PC-3 (cell line): ENCODE results near the gene RNF149. TPM values are rescaled to one million over a fixed set of nuclear protein-coding genes. Genes with fewer than 3 reads are reported as not detected.

Experiments
- ATAC-seq: fragments of 200-7000 bp; cut with Tn5 transposase; 2 replicates; pipeline ENCODE4 v1.9.1; 2020; ENCODE audit warnings: mild to moderate bottlenecking, moderate library complexity
- BruUV-seq: library from RNA; stranded (reverse); fragments of 400-500 nt; replicated peaks from 2 replicates; lab custom pipeline; 2021; lab: Mats Ljungman, UMichigan
- CTCF ChIA-PET: fragments of 300-600 bp; sonication (Branson Sonifier 250); formaldehyde crosslinking; loops from one replicate; lab custom pipeline; 2022; ENCODE audit warnings: antibody characterized with exemption; lab: Charles Lee
- POLR2A ChIA-PET: fragments of 300-600 bp; sonication (Branson Sonifier 250); formaldehyde crosslinking; loops from one replicate; lab custom pipeline; 2022; ENCODE audit warnings: antibody characterized with exemption; ENCODE audit not compliant: unreplicated experiment; lab: Charles Lee
- DNase-seq: peaks from one replicate; pipeline ENCODE4 v3.0.0-alpha.2; 2015
- H2AFZ ChIP-seq: fragments of 300-600 bp; sonication (generic); 2 replicates; pipeline ENCODE4 v1.6.0; 2016; ENCODE audit warnings: antibody characterized with exemption, low read length
- H3F3A ChIP-seq: fragments of 300-600 bp; sonication (generic); one replicate; pipeline ENCODE4 v1.6.0; 2017; ENCODE audit warnings: antibody characterized with exemption, low read length, control low read depth, mild to moderate bottlenecking; ENCODE audit not compliant: unreplicated experiment
- H3K27ac ChIP-seq: fragments of 300-600 bp; sonication (generic); 2 replicates; pipeline ENCODE4 v1.5.1; 2016; ENCODE audit warnings: mild to moderate bottlenecking, low read length
- H3K27me3 ChIP-seq: fragments of 300-600 bp; sonication (generic); 2 replicates; pipeline ENCODE4 v1.6.1; 2016; ENCODE audit warnings: low read length, mixed read lengths
- H3K36me3 ChIP-seq: fragments of 300-600 bp; sonication (generic); 2 replicates; pipeline ENCODE4 v1.6.1; 2016; ENCODE audit warnings: low read depth, mixed run types, low read length, mixed read lengths
- H3K4me1 ChIP-seq: fragments of 300-600 bp; sonication (generic); 2 replicates; pipeline ENCODE4 v1.5.1; 2016; ENCODE audit warnings: low read length; ENCODE audit not compliant: insufficient read depth
- H3K4me2 ChIP-seq: fragments of 300-600 bp; sonication (generic); 2 replicates; pipeline ENCODE4 v1.6.0; 2016; ENCODE audit warnings: low read length
- H3K4me3 ChIP-seq: fragments of 300-600 bp; sonication (generic); 2 replicates; pipeline ENCODE4 v1.5.1; 2016; ENCODE audit warnings: mild to moderate bottlenecking, low read length, mixed read lengths
- H3K79me2 ChIP-seq: fragments of 300-600 bp; sonication (generic); 2 replicates; pipeline ENCODE4 v1.6.1; 2017; ENCODE audit warnings: low read length, mixed read lengths
- H3K9ac ChIP-seq: fragments of 300-600 bp; sonication (generic); 2 replicates; pipeline ENCODE4 v1.6.0; 2016; ENCODE audit warnings: mild to moderate bottlenecking, low read length
- H3K9me2 ChIP-seq: fragments of 300-600 bp; sonication (generic); replicated peaks from 2 replicates; pipeline ENCODE4 v1.6.1; 2016; ENCODE audit warnings: mixed run types, low read length, mixed read lengths
- H3K9me3 ChIP-seq: fragments of 300-600 bp; sonication (generic); 2 replicates; pipeline ENCODE4 v1.6.1; 2016; ENCODE audit warnings: low read length, mixed read lengths
- H4K20me1 ChIP-seq: fragments of 300-600 bp; sonication (generic); 2 replicates; pipeline ENCODE4 v1.6.1; 2016; ENCODE audit warnings: low read length, mixed read lengths
- EZH2 ChIP-seq: fragments of 300-600 bp; sonication (generic); IDR thresholded peaks from one replicate; pipeline ENCODE4 v1.6.1; 2017; ENCODE audit warnings: antibody characterized with exemption, mild to moderate bottlenecking, low read length; ENCODE audit not compliant: unreplicated experiment
- EZH2phosphoT487 ChIP-seq: fragments of 300-600 bp; sonication (generic); IDR thresholded peaks from 2 replicates; pipeline ENCODE4 v1.6.1; 2018; ENCODE audit warnings: mild to moderate bottlenecking, antibody characterized with exemption, low read length, borderline replicate concordance
- intact Hi-C: fragments of 100-400 bp; cut with micrococcal nuclease; formaldehyde crosslinking; loops from 2 replicates; pipeline ENCODE4 v1.9.0; 2023
- total RNA-seq: library from RNA; depleted of rRNA; stranded (reverse); fragments of >200 nt; gene quantifications from 2 replicates; pipeline ENCODE4 v1.2.3, GENCODE V29; 2014
- TF ChIP-seq, protein P1 (sequence below): fragments of 300-600 bp; sonication (generic); conservative IDR thresholded peaks from 2 replicates; pipeline ENCODE4 v1.5.1; 2017; ENCODE audit warnings: antibody characterized with exemption, low read depth, mild to moderate bottlenecking, low read length

RNF149 gene
- total RNA-seq, 1 experiment from 2014 or later = 47.3 TPM

DNA sequence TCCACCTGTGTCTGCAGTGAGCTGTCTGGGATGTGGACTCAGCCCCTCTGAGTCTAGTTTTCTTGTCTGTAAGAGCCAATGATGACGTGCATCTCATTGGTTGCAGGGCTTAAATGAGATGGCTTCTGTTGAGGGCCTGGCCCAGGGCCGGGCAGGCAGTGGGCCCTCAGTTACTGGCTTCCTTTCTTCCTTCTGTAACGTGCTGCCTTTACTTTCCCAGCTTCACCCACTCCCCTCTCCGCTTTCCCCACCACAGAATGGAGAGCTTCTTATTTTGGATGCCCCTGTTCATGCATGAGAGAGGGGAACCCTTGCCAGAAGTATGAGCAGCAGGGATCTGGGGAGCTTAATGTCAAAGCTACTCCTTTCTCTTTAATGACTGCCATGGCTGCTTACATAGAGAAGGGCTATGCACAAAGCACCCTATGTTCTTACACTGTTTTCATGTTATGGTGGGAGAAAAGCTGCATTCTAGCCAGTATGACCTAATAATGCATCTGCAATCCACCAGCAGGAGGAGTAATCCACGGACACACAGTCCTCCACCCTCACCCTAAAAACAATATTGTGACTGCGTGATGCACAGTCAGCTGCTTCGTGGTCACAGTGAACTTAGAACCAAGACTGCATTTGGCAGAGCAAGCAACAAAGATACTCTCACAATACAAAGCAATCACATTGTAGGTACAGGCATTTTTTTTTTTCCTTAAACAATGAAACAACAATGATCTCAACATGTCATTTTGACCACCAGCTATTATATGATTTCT is 41.6 kb upstream of the RNF149 start:
- H3K36me3 ChIP-seq = no peaks in the 10 kb centered on the region
- no peaks in the 10 kb centered on the region for H3K27me3 ChIP-seq
- H2AFZ ChIP-seq = no peak overlapping the region
- no peak overlapping the region for H3K9ac ChIP-seq
- ChIA-PET POLR2A (no interaction called here), CTCF (interaction anchor here (0.6 to 1.3 kb wide), 5 partner anchors 8 to 81 kb away, joined by 3 to 13 read pairs (median 3); partner anchors contain the start of gene CREG2)
- no peaks in the 10 kb centered on the region for H3F3A ChIP-seq
- no peak overlapping the region for H3K4me2 ChIP-seq
- ATAC-seq (peak; percentile 78), DNase-seq (peak; percentile 58)
- BruUV-seq = no TSS peak
- H3K9me3 ChIP-seq = no peaks in the 10 kb centered on the region
- TF ChIP-seq, protein P1, sequence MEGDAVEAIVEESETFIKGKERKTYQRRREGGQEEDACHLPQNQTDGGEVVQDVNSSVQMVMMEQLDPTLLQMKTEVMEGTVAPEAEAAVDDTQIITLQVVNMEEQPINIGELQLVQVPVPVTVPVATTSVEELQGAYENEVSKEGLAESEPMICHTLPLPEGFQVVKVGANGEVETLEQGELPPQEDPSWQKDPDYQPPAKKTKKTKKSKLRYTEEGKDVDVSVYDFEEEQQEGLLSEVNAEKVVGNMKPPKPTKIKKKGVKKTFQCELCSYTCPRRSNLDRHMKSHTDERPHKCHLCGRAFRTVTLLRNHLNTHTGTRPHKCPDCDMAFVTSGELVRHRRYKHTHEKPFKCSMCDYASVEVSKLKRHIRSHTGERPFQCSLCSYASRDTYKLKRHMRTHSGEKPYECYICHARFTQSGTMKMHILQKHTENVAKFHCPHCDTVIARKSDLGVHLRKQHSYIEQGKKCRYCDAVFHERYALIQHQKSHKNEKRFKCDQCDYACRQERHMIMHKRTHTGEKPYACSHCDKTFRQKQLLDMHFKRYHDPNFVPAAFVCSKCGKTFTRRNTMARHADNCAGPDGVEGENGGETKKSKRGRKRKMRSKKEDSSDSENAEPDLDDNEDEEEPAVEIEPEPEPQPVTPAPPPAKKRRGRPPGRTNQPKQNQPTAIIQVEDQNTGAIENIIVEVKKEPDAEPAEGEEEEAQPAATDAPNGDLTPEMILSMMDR = peak; percentile 68
- no peak for TF ChIP-seq EZH2
- H3K9me2 ChIP-seq = no peaks in the 10 kb centered on the region
- 0 out of 2 replicates have a peak overlapping the region, but pooled peaks have one; percentile 1 for H3K27ac ChIP-seq
- intact Hi-C loops = loop anchor here (2.0 kb wide), 1 partner anchor 39 kb away; no protein-coding TSS in a partner anchor
- H3K4me1 ChIP-seq = peaks cover 11% of the 10 kb centered on the region
- H3K4me3 ChIP-seq = no peak overlapping the region
- H4K20me1 ChIP-seq = no peaks in the 10 kb centered on the region
- H3K79me2 ChIP-seq = no peaks in the 10 kb centered on the region

GRCh38 chr2:101348883-101349282 is 40.4 kb upstream of the RNF149 start:
- CTCF ChIA-PET = no interaction called here
- Histone ChIP-seq H3K9ac (no peak overlapping the region), H3K27ac (no peak overlapping the region), H3K4me3 (no peak overlapping the region), H3K9me3 (no peaks in the 10 kb centered on the region), H3K27me3 (no peaks in the 10 kb centered on the region), H3K9me2 (no peaks in the 10 kb centered on the region), H3K36me3 (no peaks in the 10 kb centered on the region), H3K4me2 (no peak overlapping the region), H3K4me1 (peaks cover 4% of the 10 kb centered on the region), H4K20me1 (no peaks in the 10 kb centered on the region), H3K79me2 (no peaks in the 10 kb centered on the region), H3F3A (no peaks in the 10 kb centered on the region), H2AFZ (no peak overlapping the region)
- intact Hi-C loops = no loop called here
- no TSS peak for BruUV-seq
- no peak for DNase-seq
- POLR2A ChIA-PET = no interaction called here
- TF ChIP-seq EZH2phosphoT487 (no peak), EZH2 (no peak)
- TF ChIP-seq, protein P1 = no peak
- ATAC-seq = no peak

GRCh38 chr2:101346909-101347308 is 38.4 kb upstream of the RNF149 start:
- no peaks in the 10 kb centered on the region for H3K27me3 ChIP-seq
- no peak overlapping the region for H3K27ac ChIP-seq
- no peak overlapping the region for H2AFZ ChIP-seq
- H3F3A ChIP-seq = no peaks in the 10 kb centered on the region
- H3K9me2 ChIP-seq = no peaks in the 10 kb centered on the region
- no peaks in the 10 kb centered on the region for H3K79me2 ChIP-seq
- ChIA-PET CTCF (no interaction called here), POLR2A (no interaction called here)
- H4K20me1 ChIP-seq = no peaks in the 10 kb centered on the region
- H3K9me3 ChIP-seq = no peaks in the 10 kb centered on the region
- H3K4me2 ChIP-seq = no peak overlapping the region
- intact Hi-C loops = no loop called here
- TF ChIP-seq, protein P1 = no peak
- TF ChIP-seq EZH2phosphoT487 = no peak
- no peak for TF ChIP-seq EZH2
- no peak for ATAC-seq
- DNase-seq = no peak
- BruUV-seq = no TSS peak
- H3K4me3 ChIP-seq = no peak overlapping the region
- peaks cover 13% of the 10 kb centered on the region for H3K4me1 ChIP-seq
- H3K36me3 ChIP-seq = no peaks in the 10 kb centered on the region
- no peak overlapping the region for H3K9ac ChIP-seq
